GM12874 (cell line): ENCODE results near the gene CDK5.

Experiments used
- TF ChIP-seq, protein P1 (sequence below): IDR thresholded peaks from 2 replicates; pipeline ENCODE4 v1.5.1; 2011; ENCODE audit warnings: low read depth, mild to moderate bottlenecking, control low read depth, low read length, moderate library complexity; ENCODE audit not compliant: insufficient read depth

The CDK5 gene

GRCh38 chr7:151085329-151085690 lies 27.6 kb upstream of the CDK5 start:
- TF ChIP-seq, protein P1, sequence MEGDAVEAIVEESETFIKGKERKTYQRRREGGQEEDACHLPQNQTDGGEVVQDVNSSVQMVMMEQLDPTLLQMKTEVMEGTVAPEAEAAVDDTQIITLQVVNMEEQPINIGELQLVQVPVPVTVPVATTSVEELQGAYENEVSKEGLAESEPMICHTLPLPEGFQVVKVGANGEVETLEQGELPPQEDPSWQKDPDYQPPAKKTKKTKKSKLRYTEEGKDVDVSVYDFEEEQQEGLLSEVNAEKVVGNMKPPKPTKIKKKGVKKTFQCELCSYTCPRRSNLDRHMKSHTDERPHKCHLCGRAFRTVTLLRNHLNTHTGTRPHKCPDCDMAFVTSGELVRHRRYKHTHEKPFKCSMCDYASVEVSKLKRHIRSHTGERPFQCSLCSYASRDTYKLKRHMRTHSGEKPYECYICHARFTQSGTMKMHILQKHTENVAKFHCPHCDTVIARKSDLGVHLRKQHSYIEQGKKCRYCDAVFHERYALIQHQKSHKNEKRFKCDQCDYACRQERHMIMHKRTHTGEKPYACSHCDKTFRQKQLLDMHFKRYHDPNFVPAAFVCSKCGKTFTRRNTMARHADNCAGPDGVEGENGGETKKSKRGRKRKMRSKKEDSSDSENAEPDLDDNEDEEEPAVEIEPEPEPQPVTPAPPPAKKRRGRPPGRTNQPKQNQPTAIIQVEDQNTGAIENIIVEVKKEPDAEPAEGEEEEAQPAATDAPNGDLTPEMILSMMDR = no peak

DNA sequence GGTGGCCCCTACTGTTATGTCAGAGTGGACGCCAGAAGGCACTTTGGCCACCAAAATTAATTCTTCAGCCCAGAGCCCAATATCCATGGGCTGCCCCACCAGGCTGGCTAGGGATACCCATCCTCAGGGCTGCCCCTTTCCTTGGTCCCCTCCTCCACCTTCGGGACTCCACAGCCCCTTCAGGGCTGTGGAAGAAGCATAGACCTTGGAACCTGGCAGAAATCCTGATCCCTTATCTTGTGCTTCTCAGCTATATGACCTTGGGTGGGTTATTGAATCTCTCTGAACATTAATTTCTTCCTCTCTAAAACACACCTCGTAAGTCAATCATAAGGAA lies 26.1 kb upstream of the CDK5 start:
- TF ChIP-seq, protein P1 = no peak

DNA sequence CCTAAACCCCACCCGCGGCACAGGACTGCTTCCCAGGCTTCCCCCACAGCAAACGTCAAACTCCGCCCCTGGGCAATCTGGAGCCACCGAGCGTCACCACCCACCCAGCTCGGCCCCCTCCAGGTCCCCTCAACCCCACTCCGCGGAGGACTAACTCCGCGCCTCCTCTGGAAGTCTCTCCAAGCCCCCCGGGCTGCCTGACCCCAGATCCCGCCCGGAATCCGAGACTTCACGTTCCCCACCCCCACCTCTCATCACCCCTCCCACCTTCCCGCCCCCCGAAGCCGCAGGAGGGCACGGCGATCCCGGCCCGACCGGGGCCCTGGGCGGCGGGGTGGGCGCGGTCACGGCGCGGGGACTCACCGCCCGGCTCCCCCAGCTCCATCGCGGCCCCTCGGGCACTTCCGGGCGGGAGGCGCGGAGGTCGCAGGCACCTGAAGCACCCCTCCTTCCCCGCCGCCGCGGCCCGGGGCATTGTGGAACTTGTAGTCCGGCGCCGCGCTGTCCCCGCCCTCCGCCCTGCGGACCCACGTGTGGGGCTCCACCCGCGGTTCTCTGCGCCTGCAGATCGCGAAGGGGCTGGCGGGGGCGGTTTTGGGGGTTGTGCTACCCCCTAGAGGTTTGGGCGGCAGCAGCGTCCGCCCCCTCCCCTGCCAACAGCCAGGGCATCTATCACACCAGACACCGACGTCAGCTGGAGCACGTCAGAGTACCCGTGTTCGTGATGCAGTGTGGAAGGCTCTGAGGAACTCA lies 25.6 kb upstream of the CDK5 start, which contains the start of gene TMUB1:
Gene TMUB1, minus strand, starts transcription at position 423 of the 753 bp plus-strand sequence. CDS start 930 bp downstream, outside the sequence.
- TF ChIP-seq, protein P1 = no peak

DNA sequence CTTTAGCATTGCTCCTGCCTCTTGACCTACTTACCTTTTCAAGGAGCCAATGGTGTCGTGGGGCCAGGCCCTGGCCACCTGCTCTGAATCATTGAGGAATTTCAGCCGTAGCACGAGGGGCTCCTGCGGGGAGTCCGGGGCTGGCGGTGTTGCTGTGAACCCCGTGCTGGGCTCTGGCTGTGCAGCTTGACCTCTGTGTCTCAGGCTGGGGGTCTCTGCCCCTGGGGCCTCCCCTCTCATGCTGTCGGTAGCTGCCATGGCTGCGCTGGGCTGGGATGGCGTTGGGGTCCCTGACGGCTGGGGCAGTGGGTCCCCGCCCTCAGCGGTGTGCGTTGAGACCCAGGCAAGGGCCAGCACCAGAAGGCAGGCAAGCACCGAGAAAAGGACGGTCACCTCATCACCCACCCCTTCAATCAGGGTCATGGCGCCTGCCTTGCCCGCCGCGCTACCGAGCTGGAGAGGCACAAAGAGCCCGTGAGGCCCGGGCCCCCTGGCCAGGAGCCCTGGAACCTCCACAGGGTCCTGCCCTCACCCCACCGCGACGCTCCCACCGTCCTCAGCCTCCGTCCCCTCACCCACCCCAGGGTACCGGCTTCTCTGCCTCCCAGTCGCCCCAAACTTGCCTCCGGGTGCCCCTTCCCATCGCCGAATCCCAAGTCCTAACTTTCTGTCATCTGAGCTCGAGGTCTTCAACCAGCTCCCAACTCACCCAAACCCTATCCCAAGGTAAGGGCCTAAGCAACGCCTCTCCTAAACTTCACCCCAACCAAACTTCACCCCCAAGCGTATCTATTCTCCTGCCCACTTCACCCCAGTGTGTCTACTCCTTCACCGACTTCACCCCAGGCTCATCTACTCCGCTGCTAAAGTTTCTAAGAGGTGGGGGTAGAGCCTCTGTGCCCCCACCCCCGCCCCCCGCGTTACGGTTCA lies 24.7 kb upstream of the CDK5 start:
- TF ChIP-seq, protein P1 = no peak

DNA sequence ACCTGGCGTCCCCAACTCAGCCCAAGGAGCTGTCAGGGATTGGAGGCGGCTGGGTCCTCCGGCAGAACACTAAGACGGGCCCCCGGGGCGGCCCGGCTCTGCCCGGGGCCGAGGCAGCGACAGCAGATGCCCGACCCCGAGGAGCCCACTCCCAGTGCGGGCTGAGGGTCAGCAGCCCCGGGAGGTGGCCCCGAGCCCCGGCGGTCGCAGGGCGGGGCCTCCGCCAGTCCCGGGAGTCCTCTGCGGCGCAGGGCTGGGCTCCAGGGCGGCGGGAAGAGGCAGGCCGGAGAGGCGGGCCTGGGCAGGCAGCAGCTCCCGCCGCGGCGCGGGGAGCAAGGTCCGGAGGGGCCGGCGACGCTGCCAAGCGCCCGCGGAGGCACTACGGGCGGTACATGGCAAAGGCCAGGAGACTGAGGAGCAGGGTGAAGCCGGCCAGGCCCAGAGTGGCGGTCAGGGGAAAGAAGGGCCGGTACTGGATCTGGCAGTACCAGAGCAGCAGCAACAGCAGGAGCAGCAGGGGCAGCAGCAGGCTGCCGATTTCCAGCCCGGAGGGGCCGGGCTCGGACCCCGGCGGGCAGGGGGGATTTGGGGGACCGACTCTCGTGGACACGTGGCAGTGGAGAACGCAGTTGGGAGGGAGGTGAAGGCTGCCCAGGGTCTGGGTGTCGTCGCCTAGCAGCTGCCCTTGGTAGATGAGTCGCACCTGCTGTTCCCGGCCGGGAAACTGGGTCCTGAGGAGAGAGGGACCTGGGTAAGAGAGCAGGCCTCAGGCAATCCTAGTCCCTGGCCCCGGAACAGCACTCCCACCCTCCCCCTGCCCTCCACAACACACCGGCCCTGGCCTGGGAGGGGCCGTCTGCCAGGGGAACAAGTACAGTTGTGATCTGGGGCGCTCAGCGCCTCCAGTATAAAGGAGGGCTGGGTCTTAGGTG lies 23.7 kb upstream of the CDK5 start:
- TF ChIP-seq, protein P1 = no peak

DNA sequence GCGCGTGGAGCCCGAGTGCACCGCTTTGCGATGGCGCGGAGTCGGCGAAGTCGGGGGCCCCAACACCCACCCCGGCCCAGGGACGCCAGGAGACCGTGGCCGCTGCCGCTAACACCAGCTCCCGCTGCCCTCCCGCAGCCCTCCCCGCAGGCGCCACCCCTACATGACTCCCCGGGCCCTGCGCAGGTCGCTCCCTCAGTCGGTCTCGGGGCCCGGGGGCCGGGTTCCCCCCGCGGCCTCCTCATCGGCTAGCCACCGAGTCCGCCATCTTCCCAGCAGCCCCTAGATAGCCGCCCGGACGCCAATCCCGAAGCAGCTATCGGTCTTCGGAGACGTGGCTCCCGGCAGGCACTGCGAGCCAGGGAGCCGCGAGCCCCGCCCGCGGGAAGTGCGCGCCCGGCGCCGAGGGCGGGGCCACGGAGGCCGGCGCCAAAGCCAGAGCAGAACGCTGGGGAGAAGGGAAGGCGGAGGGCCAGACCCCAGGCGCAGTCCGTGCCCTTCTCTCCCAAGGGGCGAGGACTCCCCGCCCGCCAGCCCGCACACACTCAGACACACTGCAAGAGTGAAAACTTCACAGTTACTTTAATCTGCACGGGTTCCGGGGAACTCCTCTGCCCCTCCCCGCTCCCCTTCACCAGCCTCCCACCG lies 22.9 kb upstream of the CDK5 start, which contains the start of gene FASTK:
Gene FASTK, minus strand, starts transcription at position 288 of the 648 bp plus-strand sequence. Its CDS starts 43 bp downstream, at position 245.
- TF ChIP-seq, protein P1 = no peak
